Stimulated activated CD8-positive, alpha-beta memory T cell treated with anti-CD3 and anti-CD28 coated beads, Interleukin-2, amount 100 ng/mL, for 48 hours (primary cell): Measurements from ENCODE around the gene IFNA10.
"Not testable (repeated sequence)": the region's sequence is repeated elsewhere in the genome, so short reads cannot be mapped to it uniquely, and the experiment has no call there.

ENCODE experiments used
- DNase-seq, 2 donors: peaks; one replicate each; pipeline ENCODE4 v3.0.0-alpha.2; 2020; ENCODE audit warnings: low read depth in 2 of 2

IFNA10 gene

GRCh38 chr9:21194867-21195776 lies 11.8 kb downstream of the IFNA10 start:
- not testable (repeated sequence) for DNase-seq

- not testable (repeated sequence) for DNase-seq
These were observed 19.5 kb downstream of the IFNA10 start, which contains the start of gene IFNA4 for GRCh38 chr9:21187487-21187886. IFNA4 (minus strand) TSS chr9:21187587; CDS start chr9:21187531, 56 bp downstream.

- DNase-seq: not testable (repeated sequence)
These were observed 23.9 kb downstream of the IFNA10 start for GRCh38 chr9:21182810-21183736.

- no peak for DNase-seq
These were observed 32.3 kb downstream of the IFNA10 start for GRCh38 chr9:21174671-21175070.

- DNase-seq: no peak
These were observed 34.8 kb downstream of the IFNA10 start for GRCh38 chr9:21172156-21172555.

GRCh38 chr9:21171351-21171750 lies 35.6 kb downstream of the IFNA10 start:
- DNase-seq: no peak

- not testable (repeated sequence) for DNase-seq
These were observed 40.4 kb downstream of the IFNA10 start, which contains the start of gene IFNA21 for GRCh38 chr9:21166560-21166959. IFNA21 (minus strand) TSS chr9:21166660; CDS start chr9:21166612, 48 bp downstream.

GRCh38 chr9:21165516-21165915 lies 41.4 kb downstream of the IFNA10 start:
- DNase-seq: no peak

GRCh38 chr9:21160178-21160577 lies 46.8 kb downstream of the IFNA10 start:
- no peak for DNase-seq
